Fibroblast of lung (primary cell): ENCODE data around the gene PTX4.

Source experiments
- EZH2 ChIP-seq: IDR thresholded peaks from 2 replicates; pipeline ENCODE4 v1.5.1; 2012; ENCODE audit warnings: low read length, control low read depth, mild to moderate bottlenecking; ENCODE audit errors: missing control alignments
- TF ChIP-seq, protein P1 (sequence below), 2 donors: IDR thresholded peaks in 1 of 2; conservative IDR thresholded peaks in 1 of 2; 1 replicate in 1 of 2; 2 replicates in 1 of 2; pipeline ENCODE4 v1.5.1; 2011 to 2012; ENCODE audit warnings: low read length in 2 of 2, control low read depth in 1 of 2, inconsistent platforms in 1 of 2, low read depth in 1 of 2, mild to moderate bottlenecking in 1 of 2

DNA sequence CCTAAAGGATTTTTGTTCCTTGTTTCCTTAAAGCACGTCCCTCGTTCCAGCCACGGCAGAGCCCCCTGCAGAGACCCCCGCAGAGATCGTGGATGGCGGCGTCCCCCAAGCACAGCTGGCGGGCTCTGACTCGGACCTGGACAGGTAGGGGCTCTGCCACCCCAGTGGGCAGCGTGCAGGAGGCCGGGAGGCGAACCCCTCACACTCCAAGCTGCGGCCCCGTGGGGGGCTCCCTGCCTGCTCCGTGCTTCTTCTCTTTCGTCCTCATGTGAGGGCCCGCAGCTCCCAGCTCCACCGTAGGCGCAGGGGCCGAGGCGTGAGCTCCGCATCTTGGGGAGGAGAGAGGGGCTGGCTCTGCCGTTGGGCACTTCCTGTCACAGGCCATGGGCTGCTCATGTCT, 12.9 kb upstream of the PTX4 start:
- TF ChIP-seq, protein P1, sequence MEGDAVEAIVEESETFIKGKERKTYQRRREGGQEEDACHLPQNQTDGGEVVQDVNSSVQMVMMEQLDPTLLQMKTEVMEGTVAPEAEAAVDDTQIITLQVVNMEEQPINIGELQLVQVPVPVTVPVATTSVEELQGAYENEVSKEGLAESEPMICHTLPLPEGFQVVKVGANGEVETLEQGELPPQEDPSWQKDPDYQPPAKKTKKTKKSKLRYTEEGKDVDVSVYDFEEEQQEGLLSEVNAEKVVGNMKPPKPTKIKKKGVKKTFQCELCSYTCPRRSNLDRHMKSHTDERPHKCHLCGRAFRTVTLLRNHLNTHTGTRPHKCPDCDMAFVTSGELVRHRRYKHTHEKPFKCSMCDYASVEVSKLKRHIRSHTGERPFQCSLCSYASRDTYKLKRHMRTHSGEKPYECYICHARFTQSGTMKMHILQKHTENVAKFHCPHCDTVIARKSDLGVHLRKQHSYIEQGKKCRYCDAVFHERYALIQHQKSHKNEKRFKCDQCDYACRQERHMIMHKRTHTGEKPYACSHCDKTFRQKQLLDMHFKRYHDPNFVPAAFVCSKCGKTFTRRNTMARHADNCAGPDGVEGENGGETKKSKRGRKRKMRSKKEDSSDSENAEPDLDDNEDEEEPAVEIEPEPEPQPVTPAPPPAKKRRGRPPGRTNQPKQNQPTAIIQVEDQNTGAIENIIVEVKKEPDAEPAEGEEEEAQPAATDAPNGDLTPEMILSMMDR (conservative IDR thresholded peaks at IDR 0.05 in 1 of 2, IDR thresholded peaks at IDR 0.05 in 1 of 2; ENCODE audit: low read depth in 1 of 2, low read length in 2 of 2), result no peak
- TF ChIP-seq EZH2, result no peak
